RWPE1 (cell line): ENCODE data around the gene ADAMTS9.

Experiments
- CTCF ChIA-PET: fragments of 350-600 bp; sonication (Branson Sonifier 250); formaldehyde crosslinking; extraction: SDS; loops from one replicate; lab custom pipeline; 2021; lab: Yijun Ruan, JAX
- POLR2A ChIA-PET: fragments of 400-600 bp; formaldehyde crosslinking; extraction: SDS; loops from one replicate; lab custom pipeline; 2020; ENCODE audit warnings: antibody characterized with exemption; ENCODE audit not compliant: low non-redundant PET; lab: Yijun Ruan, JAX
- DNase-seq: peaks from one replicate; pipeline ENCODE4 v3.0.0; 2012; ENCODE audit warnings: low spot score
- H3K27ac ChIP-seq: fragments of 450-650 bp; 2 replicates; pipeline ENCODE4 v1.5.1; 2017
- CTCF ChIP-seq: fragments of 450-650 bp; conservative IDR thresholded peaks from 2 replicates; pipeline ENCODE4 v1.5.1; 2017; ENCODE audit warnings: low read depth, mild to moderate bottlenecking

Gene ADAMTS9

GRCh38 chr3:64705946-64706345 lies 18.1 kb upstream of the ADAMTS9 start:
- ChIA-PET POLR2A (no interaction called here), CTCF (no interaction called here)
- no peak for DNase-seq
- H3K27ac ChIP-seq = no peak overlapping the region
- TF ChIP-seq CTCF = no peak

GRCh38 chr3:64696896-64697295 lies 9.1 kb upstream of the ADAMTS9 start:
- ChIA-PET CTCF (no interaction called here), POLR2A (no interaction called here)
- DNase-seq = no peak
- no peak for TF ChIP-seq CTCF
- no peak overlapping the region for H3K27ac ChIP-seq

- ChIA-PET CTCF (no interaction called here), POLR2A (no interaction called here)
- no peak for TF ChIP-seq CTCF
- no peak for DNase-seq
- no peak overlapping the region for H3K27ac ChIP-seq
Observed at GRCh38 chr3:64694114-64694513, 6.3 kb upstream of the ADAMTS9 start.

GRCh38 chr3:64693031-64693430 lies 5.2 kb upstream of the ADAMTS9 start:
- CTCF ChIA-PET = no interaction called here

GRCh38 chr3:64691051-64691450 lies 3.3 kb upstream of the ADAMTS9 start:
- TF ChIP-seq CTCF = no peak
- CTCF ChIA-PET = no interaction called here
- DNase-seq = no peak
- POLR2A ChIA-PET = no interaction called here
- H3K27ac ChIP-seq = no peak overlapping the region

More at GRCh38 chr3:64693031-64693430, 5.2 kb upstream of the ADAMTS9 start:
- no peak for DNase-seq
- no peak overlapping the region for H3K27ac ChIP-seq
- TF ChIP-seq CTCF = no peak
- POLR2A ChIA-PET = no interaction called here

- DNase-seq = no peak
- ChIA-PET POLR2A (no interaction called here), CTCF (no interaction called here)
- no peak overlapping the region for H3K27ac ChIP-seq
- TF ChIP-seq CTCF = no peak
Observed at GRCh38 chr3:64687086-64687780, 567 bp downstream of the ADAMTS9 start.
